Fibroblast of skin of scalp (primary cell): ENCODE measurements around the gene TK1.
"Not testable (repeated sequence)": the region's sequence is repeated elsewhere in the genome, so short reads cannot be mapped to it uniquely, and the experiment has no call there.

Experiments used
- DNase-seq: peaks from one replicate; pipeline ENCODE4 v3.0.0-alpha.2; 2013

TK1 gene

DNA sequence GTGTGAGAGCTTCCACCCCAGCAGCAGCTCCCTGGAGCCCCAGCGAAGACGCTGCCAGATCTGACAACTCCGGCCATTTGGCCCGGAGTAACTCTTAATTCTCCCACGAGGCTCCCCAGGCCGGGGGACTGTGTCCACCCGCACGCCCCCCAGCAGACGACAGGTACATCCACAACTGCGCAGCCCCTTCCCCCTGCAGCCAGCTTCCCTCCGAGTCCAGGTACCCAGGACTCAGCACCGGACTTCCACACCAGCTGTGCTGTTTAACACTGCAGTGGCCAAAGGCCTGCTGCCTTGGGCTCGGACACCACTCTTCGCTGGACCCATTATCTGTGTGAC, 11.2 kb downstream of the TK1 start:
- DNase-seq = no peak

DNA sequence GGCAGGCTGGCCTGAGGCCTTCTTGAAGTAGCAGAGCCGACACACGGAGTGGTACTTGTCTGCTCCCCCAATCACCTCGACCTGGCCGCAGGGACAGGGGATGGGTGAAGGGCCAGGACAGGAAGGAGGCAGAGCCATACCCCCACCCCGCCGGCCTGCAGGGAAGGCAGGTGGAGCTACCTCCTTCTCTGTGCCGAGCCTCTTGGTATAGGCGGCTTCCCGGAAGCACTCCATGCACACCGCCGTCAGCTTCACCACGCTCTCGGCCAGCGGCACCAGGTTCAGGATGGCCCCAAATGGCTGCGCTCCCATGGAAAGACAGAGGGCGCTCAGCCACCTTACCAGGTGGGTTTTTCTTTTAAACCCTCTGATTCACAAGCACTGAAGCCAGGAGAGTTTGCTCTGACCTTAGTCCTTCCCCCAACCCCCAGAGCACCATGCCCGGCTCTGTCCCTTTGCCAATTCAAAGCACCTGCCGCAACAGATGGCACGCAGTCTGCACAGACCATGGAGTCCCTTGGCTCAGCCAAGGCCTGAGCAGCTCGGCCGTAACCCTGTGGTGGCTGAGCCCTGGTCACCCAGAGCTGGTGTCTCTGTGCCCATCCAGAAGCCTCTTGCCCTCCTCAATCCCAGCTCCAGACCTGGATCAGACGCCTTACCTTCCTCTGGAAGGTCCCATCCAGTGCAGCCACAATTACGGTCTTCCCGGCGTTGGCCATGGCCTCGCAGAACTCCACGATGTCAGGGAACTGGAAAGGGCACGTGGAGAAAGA, 11.8 kb downstream of the TK1 start:
- DNase-seq = no peak

DNA sequence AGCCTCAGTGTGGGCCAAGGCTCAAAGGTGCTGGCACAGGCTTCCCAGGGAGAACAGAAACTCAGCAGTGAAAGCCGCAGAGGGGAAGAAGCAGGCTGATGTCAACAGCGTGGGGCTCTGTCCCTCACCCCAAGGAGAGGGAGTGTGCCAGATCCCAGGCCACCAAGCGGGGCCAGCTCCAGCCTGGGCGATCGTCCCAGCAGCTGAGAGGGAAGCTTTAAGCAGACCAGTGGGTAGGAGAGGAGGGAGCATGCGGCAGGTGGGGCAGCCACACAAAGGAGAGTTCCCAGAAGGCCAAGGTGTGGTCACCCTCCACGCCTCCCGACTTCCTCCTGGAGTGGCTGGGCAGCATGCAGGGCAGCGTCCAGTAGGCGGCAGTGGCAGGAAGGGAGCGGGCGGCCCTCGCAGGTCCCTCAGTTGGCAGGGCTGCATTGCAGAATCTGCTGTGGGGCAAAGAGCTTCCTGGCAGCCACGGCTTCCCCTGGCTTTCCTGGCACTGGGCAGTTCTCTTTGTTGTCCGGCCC, 12.4 kb downstream of the TK1 start:
- DNase-seq = no peak

DNA sequence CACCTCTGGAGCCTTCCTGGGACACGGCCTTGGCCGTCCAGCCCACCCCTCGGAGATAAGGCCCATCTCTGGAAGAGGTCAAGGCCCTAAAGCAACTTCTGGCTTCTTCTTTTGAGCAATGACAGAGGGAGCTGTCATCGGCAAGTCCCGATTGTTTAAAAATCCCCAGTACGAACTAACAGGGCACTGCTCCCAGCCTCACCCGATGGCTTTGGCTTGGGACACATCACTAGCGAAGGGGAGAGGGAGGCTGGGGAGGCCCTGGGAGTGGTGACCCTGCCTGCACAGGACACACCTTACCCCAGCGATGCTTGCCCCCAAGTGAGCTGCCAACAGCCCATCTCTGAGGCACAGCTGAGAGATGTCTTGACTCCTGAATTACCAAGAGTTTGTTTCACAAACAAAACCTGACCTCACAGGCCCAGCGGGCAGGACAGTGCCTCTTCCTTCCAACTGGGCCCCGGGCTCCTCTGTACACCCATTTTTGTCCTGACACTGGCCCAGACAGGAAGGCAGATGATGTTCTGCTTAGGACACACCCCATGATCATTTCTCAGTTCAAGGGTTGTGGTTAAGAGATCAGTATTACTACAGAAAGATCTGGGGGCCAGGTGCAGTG, 13.6 kb downstream of the TK1 start:
- DNase-seq = no peak

DNA sequence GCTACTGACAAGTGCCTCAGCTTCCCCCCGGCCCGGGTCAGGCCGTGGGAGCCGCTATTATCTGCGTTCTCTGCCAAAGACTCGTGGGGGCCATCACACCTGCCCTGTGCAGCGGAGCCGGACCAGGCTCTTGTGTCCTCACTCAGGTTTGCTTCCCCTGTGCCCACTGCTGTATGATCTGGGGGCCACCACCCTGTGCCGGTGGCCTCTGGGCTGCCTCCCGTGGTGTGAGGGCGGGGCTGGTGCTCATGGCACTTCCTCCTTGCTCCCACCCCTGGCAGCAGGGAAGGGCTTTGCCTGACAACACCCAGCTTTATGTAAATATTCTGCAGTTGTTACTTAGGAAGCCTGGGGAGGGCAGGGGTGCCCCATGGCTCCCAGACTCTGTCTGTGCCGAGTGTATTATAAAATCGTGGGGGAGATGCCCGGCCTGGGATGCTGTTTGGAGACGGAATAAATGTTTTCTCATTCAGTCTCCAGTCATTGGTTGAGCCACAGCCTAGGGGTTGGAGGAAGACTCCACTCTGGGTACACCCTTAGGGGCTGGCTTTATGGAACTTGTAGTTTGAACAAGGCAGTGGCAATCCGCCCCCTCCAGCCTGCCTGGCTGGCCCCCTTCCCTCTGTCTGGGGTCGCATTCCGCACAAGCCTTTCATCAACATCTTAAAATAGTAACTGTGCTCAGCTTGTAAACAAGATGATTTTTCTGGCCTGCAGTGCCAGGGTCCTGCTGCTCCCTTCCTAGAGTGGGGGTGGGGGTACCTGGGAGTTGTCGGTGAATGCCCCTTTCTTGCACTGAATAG, 14.4 kb downstream of the TK1 start:
- no peak for DNase-seq

DNA sequence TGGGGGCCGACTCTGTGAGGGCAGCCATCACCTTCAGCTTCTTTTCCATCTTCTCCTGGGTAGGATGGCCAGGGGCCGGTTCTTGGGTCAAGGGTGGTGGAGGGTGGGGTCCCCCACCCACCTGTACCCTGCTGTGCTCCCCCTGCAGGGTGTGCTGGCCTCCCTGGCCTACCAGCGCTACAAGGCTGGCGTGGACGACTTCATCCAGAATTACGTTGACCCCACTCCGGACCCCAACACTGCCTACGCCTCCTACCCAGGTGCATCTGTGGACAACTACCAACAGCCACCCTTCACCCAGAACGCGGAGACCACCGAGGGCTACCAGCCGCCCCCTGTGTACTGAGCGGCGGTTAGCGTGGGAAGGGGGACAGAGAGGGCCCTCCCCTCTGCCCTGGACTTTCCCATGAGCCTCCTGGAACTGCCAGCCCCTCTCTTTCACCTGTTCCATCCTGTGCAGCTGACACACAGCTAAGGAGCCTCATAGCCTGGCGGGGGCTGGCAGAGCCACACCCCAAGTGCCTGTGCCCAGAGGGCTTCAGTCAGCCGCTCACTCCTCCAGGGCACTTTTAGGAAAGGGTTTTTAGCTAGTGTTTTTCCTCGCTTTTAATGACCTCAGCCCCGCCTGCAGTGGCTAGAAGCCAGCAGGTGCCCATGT, 15.1 kb downstream of the TK1 start:
- DNase-seq = not testable (repeated sequence)

DNA sequence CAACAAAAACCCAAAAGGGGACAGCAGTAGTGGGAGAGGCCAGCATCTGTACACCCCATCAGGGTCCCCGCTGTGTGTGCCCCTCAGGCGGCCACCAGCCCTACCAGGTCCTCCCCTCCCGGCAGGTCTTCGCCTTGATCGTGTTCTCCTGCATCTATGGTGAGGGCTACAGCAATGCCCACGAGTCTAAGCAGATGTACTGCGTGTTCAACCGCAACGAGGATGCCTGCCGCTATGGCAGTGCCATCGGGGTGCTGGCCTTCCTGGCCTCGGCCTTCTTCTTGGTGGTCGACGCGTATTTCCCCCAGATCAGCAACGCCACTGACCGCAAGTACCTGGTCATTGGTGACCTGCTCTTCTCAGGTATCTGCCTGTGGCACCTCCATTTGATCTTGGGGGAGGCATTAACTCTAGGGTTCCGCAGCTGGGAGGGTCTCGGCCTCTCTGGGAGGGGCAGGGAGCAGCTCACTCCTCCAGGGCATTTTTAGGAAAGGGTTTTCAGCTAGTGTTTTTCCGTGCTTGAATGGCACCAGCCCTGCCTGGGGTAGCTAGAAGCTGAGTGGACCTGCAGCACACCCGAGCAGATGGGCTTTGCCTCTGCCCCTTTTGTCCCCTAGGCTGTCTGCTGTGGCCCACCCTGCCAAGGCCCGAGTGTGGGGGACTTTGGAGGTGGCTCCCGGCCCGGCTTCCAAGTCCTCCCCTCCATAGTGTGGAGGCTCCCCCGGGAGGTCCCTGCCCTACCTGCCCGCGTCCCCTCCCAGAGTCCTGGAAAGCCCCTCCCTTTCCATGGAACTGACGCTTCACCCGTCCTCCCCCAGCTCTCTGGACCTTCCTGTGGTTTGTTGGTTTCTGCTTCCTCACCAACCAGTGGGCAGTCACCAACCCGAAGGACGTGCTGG, 15.9 kb downstream of the TK1 start:
- no peak for DNase-seq

DNA sequence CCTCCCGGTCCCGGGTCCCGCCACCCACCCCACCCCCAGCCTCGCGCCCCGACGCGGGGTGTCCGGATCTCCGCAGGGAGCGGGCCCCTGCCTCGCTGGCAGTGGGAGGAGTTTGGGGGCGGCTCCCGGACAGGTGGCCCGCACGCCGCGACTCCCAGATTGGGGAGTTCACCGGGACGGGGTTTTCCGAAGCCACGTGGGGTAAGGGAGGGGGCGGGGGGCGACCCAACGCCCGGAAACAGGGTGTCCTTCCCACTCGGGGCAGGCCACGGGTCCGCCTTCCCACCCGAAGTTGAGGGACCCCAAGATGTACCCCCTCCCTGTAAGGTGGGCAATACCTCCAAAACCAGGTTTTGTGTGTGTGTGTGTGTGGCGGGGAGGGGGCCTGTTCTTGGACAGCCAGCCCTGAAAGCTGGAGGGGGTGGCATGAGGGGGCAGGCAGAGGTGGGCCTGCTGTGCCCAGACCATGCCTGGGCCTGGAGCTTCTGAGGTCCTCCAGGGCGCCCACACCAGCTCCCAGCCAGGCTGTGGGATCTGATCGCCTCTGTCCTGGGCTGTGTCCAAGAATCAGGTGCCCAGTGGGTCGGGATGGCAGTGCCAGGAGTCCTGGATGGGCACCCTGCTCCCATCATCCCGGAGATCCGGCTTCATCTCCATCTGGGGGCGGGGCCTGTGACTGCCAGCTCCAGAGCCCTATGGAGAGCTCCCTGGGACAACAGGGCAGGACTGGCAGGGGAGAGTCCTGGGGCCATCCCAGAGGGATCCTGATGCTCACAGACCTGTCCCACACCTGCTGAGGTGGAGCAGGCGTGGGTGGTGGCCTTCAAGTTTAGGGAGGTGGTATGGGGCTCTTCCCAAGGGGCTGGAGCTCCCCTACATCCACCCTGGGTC, 17.7 kb downstream of the TK1 start:
- DNase-seq = peak; percentile 30

DNA sequence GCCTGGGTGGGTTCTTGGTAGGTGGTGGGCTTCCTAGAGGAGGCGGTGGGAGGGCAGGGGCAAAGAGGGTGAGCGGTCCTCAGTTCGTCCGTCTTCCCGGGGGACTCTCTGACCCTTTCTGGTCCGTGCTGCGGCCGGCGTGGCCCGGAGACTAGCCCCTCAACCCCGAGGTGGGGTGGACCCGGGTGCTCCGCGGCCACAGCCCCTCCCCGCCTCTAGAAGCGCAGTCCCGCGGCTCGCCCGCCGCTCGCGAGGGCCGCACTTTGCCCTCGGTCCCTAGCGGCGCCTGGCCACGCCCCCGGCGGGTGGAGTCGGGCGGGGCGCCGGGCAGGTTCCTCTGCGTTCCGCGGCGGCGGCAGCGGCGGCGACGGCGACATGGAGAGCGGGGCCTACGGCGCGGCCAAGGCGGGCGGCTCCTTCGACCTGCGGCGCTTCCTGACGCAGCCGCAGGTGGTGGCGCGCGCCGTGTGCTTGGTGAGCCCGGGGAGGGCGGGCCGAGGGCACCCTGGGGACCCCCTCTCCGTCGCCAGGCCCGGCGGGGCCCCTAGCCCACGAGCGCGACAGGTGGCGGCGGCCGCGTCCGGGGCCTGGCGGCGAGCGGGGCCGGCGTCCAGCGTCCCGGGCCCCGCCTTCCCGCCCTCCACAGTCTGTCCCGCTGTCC, 18.5 kb downstream of the TK1 start, which contains the start of gene SYNGR2:
SYNGR2 (plus strand) TSS at position 340 of the 661 bp plus-strand sequence; CDS start at position 376, 36 bp downstream.
- DNase-seq = peak; percentile 47

DNA sequence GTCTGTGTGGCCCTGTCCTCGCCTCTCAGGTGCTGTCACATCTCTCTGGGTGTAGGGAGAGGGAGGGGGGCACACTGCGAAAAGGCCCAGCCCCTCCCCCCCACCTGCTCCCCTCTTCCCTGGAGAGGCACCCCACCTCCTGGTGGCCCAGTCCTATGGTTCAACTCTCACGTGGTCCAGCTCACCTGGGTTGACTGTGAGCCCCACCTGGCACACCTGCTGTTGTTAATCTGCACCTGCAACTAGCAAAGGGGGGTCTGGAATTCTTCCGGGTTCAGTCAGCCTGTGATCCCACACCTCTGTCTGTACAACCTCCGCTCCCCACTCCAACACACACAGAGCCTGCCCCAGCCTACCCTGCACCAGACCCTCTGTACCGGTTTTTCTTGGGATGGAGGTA, 20.4 kb downstream of the TK1 start:
- DNase-seq = no peak

DNA sequence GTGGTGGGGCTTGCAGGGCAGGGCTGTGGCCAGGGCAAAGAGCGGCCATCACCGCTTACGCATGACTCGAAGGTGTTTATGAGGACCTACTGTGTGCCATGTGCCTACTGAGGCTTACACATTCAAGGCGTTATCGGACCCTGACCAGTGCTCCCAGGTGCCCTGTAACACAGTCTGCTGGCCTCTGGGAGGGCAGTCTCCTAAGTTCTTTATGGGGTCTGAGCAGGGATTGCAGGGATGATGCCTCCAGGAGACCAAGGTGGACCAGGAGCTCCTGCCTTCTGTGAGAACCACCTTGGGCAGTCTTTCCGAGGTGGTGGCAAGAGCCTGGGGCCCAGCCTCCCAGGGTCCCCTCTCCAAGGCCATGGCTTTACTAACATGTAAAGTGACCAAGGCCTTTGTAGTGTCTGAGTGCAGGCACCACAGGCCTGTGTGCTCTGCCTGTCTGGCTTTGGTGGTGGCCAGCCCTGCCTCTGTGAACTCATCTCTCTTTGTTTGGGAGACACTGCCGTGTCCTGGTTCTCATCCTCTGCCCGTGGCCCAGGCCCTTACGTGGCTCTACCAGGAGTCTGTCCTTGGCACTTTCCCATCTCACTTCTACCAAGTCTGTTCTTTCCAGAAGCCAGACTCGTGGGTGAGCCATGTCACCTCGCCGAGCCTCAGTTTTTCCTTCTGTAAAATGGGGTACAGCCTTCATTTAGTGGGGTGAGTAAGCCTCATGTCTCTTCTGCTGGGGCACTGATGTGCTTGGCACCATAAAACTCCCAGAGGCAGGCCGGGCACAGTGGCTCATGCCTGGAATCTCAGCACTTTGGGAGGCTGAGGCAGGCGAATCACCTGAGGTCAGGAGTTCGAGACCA, 21.9 kb downstream of the TK1 start:
- no peak for DNase-seq

DNA sequence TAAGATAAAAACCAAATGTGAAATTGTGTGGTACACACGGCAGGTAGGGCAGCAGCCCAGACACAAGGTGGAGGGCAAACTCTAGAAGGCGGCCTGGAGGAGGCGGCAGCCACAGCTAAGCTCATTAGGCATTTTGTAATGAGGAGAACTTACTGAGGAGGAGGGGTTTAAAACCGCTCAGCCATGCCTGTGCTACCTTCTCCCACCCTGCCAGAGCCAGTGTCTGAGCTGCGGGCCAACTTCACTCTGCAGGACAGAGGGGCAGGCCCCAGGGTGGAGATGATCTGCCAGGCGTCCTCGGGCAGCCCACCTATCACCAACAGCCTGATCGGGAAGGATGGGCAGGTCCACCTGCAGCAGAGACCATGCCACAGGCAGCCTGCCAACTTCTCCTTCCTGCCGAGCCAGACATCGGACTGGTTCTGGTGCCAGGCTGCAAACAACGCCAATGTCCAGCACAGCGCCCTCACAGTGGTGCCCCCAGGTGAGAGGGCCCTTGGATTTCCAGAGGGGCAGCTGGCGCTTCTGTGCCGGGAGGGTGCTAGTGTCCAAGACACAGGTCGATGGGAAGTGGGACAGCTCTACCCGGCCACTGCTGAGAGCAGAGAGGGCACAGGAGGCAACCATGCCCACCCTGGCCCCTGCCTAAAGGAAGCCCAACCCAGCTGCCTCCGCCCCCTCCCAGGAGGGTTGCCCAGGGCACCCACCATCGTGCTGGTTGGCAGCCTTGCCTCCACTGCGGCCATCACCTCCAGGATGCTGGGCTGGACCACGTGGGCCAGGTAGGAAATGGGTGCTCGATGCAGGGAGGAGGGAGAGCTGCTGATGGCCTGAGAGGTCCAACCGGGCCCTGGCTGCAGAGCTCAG, 22.7 kb downstream of the TK1 start:
- DNase-seq = no peak

DNA sequence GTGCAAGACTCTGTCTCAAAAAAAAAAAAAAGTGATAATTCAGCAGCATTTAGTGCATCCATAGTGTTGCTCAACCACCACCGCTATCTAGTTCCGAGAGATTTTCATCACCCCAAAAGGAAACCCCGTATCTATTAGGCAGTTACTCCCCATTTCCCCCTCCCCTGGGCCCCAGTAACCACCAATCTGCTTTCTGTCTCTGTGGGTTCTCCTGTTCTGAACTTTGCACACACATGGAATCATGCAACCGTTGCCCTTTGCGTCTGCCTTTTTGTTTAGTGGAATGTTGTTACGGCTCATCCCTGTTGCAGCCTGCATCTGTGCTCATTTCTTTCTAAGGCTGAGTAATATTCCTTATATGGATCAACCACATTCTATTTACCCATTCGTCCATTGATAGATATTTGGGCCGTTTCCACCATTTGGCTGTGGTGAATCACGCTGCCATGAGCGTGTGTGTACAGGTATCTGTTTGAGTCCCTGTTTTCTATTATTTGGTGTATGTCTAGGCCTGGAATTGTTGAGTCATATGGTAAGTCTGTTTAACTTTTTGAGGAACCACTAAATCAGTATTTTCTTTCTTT, 27.2 kb downstream of the TK1 start:
- peak; percentile 46 for DNase-seq

DNA sequence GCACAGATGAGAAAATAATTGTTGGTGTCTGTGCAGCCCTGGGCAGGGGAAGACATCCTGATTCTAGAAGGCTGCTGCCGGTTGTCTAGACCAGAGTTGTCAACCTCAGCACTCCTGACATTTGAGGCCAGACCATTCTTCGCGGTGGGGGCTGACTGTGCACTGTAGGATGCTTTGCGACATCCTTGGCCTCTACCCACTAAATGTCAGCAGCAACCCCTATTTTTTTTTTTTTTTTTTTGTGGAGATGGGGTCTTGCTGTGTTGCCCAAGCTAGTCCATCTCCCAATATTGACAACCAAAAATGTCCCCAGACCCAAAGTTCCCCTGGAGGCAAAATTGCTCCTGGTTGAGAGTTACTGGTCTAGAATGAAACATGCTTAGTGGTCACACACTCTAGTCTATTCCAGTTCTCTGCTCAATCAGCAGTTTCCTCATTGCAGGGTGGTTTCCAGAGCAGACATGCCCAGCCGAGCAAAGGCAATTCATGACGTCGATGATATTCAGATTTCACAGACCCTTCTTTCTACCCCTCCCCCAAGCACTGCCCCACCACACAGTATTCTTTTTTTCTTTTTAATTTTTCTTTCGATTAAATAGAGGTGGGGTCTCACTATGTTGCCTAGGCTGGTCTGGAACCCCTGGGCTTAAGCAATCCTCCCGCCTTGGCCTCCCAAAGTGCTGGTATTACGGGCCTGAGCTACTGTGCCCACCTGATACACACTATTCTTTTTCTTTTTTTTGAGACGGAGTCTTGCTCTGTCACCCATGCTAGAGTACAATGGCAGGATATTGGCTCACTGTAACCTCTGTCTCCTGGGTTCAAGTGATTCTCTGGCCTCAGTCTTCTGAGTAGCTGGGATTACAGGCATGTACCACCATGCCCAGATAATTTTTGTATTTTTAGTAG, 31.7 kb downstream of the TK1 start:
- no peak for DNase-seq

DNA sequence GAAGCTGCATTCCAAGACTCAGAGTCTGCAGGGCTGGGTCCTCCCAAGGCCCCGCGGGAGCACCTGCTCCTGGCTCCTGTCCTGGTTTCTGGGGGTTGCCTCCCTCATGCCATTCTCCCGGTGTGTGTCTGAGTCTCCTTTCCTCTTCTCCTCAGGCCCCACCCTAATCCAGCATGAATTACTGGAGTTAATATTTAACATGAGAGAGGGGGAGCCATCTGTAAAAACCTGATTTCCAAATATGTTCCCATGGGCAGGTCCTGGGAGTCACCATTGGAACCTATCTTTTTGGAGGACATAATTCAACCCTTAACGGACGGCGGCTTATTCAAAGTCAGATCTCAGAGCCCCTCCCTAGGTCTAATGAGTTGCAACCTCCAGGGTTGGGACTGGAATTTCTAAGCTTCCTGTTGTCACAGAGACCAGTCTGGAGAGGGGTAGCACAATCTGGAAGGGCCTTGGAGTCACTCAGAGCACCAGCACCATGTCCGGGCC, 35.3 kb downstream of the TK1 start:
- peak; percentile 74 for DNase-seq

DNA sequence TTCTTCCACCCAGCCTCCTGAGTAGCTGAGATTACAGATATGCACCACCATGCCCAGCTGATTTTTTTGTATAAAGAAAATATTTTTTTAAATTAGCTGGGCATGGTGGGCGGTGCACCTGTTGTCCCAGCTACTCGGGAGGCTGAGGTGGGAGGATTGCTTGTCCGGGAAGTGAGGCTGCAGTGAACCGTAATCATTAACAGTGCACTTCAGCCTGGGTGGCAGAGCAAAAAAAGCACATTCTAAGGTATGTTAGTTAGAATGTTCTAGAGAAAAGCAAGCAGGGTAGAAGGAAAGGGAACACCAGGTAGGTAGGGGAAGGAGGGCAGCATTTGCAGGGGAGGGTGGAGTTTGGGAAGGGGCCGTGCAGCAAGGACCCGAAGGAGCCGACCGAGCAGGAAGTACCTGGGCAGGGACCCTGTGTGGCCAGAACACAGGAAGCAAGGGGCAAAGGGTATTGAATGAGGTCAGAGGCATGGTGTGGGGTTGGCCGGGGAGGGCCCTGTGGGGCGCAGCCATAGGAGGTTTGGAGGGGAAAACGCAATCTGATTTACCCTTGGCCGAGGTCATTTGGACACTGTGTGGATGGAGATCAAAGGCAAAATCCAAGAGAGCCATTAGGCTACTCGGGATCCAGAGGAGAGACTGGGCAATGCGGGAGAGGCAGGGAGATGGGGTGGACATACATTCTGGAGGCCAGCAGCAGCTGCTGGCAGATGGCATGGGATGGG, 38.4 kb downstream of the TK1 start:
- DNase-seq = no peak
